ENCODE data around the gene HSBP1.

Gene HSBP1

DNA sequence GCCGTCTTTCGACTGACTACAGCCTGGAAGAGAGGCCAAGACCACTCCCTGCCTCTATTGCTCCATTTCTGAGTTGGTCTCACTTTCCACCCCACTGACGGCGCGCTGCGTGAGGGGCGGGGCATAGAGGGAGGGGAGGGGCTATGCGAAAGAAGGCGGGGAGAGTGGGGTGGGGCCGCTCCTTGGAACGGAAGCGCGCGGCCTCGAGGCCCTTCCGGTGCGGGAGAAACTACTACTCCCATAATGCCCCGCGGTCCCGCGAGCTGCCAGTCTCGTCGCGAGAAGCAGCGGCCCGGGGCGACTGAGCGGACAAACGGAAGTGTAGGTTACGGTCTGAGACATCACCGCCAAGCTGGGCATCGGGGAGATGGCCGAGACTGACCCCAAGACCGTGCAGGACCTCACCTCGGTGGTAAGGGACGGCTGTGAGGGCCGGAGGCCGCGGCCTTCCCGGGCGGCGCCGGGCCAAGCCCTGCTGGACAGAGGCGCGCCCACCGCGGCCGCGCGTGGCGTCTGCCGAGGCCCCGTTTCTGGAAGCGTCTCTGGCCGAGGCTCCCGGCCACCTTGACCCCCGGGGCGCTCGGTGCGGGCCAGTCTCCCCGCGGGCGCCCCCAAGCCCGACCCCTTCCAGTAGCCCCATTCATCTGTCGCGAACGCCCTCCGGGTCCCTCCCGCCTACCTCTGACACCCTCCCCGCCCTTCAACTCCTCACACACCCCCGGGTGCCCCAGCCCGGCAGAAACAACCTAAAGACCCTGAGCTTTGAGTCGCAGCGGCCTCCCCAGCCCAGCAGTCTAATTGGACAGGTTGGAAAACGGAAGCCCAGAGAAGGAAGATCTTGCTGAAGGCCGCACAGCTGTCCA, at the start of gene HSBP1:
HSBP1 (plus strand) TSS at position 269 of the 863 bp plus-strand sequence; CDS start at position 368, 99 bp downstream.
- DNase-seq = peak; percentile 96

DNA sequence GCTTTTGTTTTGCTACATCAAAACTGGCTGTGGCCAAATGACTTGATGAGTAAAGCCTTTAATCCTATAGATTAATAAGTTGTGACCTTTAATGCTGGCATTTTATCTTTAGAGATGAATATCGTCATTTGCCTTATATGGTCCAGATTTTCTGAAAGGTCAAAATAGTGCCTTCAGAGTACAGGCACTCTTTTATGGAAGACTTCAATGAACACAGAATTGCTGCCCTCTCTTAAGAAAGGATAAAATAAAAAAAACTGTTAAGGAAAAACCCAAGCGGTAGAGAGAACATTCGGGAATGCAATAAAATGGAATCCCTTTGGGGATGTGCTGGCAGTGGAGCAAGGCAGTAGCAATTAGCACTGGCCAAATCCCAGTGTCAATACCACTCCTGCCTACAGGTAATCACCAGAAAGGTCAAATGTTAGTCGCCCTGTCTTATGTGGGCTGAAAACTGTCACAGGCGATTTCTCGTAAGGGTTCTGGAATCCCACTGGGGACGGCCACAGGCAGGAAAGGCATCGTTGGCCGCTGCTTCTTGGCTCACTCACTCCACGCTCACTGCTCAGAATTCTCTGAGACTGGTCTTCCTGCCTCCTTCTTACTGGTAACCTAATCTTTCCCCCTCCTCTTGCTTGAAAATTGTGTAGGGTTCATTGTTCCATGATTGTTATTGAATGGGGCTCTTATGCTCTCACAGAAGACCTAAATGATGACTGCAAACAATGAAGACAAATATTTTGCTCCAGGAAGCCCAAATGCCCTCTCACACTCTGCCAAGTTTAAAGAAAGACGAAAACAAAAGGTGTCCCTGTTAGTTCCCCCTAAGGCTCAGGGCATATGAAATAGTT, 45.4 kb upstream of the HSBP1 start:
- no peak for DNase-seq

DNA sequence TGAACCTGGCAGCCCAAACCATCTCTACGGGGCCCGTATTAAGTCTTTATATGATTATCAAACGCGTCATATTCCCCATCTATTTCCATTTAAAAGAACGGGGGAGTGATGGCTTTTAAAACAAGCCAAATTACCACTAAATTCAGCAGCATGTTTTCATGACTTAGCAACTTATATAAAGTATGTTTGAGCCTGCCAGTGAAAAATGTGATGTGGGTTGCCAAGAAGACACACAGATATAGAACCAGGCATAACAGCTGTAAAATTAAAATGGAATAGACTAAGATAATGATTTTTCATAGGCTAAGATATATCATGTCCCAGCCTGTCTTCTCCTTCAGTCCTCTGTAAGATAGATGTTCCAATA, 44.8 kb upstream of the HSBP1 start:
- DNase-seq = no peak

DNA sequence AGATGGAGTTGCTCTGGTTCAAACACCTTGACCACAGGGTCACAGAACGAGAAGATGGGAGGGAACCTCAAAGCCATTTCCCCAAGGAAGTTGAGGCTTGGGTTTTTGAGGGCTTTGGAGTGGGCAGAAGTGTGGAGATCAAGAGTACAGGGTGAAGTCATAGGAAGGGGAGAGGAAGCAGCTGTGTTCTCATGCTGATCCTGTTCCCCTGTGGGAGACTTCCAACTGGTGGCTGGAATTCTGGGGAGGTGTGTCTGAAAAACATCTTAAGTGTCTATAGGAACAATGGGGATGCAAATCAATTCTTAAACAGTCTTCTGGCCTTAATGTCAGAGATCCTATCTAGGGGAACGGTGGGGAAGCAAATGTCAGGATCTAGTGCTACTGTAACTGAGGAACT, 38.8 kb upstream of the HSBP1 start:
- DNase-seq = no peak

DNA sequence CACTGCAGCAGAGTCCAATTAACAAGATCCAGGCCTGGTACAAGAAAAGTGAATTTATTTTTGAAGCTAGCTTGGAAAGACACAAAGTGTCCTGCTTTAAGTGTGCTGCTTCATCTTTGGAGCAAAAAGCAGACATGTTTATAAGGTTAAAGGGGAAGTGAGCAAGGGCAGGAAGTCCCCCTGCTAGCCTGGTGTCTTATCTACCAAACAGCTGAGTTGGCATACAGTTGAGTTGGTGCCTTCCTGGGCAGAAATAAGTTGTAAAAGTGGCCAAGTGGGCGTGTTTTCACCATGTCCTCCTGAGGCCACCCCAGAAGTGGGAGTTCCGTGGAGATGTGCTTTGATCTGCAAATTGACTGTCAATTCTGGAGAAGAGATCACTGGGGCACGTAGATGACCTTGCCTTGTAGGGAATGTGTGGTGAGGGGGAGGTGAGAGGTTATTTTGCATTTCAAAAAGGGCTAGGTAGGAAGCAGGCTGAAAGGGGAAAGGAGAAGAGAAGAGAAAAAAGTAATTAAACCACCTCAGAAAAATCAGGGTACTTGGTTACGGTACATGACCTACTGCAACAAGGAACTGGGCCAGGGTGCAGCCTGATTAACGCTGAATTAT, 38.3 kb upstream of the HSBP1 start:
- DNase-seq = no peak

DNA sequence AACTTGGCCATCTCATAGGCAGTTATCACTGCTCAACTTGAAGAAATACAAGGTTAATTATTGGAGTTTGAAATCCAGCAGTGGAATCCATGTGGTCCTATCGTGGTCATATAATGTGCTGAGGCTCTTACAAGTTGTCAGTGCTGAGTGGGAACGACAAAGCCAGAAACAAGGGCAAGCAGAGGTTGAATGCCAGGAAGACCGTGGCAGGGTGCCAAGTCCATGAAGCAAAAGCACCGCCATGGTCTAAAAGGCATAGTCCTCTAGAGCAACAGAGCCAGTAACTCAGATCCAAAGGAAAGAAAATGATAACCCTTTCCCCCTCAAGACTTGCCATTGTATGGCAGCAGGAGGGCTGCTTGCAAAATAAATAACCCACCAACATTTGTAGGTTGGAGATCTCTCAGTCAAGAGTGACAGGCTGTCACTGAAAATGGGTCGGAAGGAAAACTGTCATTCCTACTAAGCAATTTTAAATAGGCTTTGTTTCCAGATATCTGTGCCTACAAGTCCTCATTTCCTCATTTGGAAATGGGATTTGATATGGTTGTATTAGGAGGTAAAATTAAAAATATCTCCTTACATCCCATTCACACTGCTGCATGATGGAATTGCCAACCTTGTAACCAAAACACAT, 36.4 kb upstream of the HSBP1 start:
- DNase-seq = no peak

DNA sequence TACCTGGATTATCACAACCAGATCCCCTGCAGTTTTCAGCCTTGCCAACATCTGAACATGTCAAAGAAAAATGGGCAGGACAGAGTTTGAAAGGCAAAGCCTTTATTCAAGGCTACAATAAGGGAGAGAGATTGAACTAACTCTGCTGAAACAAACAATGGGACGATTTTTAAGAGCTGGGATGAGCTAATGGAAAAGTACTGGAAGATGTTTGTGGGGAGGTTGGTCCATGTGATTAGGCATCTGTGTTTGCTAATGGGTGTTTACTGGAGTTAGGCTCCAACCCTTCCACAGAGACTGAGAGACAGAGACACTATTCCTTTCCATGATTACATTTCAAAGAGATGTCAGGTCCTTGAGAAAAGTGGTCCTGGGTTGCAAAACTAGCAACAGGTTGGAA, 35.0 kb upstream of the HSBP1 start:
- no peak for DNase-seq

DNA sequence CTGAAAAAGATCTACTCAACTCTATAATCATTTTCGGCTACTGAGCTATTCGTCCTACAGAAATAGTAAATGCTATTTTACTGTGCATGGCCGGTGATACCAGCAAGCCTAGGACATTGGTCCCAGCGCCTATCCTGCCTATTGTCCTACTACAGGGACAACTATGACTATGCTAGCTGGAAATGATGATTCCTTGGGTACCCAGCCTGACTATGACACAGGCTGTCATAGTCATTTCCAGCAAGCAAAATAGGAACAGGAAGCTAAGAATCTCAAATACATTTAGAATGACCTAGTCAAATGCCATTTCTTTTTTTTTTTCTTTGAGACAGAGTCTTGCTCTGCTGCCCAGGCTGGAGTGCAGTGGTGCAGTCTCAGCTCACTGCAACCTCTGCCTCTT, 33.7 kb upstream of the HSBP1 start:
- DNase-seq = no peak

DNA sequence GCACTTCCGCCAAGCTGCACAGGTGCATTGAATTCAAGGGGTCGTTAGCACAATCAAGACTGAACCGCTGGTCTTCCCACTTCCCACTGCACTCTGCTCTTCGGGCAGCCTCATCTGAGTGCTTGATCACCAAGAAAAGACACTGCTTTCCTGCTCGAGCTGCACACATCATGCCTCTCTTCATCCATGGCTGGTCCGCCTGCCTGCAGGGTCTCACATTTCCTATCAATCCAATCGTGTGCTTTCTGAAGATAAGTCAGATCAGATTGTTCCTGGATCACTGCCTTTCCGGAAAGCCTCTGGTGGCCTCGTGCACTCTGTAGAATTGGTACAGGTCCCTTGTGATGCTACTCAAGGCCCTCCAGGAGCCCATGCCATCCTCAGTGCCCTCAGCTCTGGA, 30.8 kb upstream of the HSBP1 start:
- DNase-seq = no peak

DNA sequence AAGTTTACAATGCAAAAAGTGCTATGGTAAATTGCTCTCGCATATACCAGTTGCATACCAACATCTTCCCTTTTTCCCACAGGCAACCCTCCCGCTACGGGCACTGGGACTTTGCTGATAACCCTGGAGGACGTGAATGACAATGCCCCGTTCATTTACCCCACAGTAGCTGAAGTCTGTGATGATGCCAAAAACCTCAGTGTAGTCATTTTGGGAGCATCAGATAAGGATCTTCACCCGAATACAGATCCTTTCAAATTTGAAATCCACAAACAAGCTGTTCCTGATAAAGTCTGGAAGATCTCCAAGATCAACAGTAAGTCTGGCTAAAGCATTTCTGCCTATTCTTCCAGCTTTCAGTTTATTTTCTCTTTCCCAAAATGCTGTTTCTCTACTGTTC, 27.9 kb upstream of the HSBP1 start:
- DNase-seq = no peak

DNA sequence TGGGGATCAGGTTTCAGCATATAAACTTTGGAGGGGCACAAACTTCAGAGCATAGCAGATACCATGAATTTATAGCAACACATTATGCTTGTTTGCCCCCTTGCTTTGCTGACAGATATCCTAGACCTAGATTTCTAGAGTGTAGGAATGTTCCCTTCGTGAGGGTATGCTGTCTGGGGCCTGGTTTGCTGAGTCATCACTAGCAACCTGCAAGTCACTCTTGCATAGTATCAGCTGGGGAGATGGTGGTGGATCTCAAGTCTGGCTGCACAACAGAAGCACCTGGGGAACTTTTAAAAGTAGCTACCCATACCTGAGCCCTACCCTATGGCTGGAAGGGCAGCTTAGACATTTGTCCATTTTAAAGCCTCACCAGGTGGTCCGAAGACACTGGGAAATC, 22.3 kb upstream of the HSBP1 start:
- DNase-seq = no peak

DNA sequence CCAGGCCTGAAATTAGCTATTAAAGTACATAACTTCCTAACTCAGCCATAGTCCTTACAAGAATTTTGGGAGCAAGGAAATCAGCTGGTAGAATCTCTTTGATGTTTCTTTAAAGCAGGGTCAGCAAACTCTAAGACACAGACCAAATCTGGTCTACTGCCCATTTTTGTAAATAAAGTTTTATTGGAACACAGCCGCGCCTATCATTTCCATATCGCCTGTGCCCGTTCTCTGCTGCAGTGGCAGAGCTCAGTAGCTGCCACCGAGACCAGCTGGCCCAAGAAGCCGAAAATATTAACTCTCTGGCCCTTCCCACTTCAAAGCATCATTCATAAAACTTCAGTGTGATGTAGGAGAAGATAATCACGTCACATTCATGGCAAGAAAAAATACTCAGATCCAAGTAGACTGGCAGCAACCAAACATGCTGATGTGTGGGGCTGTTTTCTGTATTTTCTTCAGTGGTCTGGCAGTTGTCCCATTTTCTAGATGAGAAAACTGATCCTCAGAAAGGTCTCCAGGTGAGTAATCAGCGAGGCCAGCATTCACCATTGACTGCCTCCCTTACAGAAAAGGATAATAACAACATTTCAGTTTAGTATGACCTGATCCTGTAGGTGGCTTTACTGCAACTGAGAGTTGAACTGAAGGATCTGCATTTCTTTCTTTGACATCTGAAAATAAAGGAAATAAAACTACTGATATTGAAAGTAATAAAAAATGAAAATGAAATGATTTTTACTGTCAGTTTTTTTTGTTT, 18.0 kb upstream of the HSBP1 start:
- no peak for DNase-seq

DNA sequence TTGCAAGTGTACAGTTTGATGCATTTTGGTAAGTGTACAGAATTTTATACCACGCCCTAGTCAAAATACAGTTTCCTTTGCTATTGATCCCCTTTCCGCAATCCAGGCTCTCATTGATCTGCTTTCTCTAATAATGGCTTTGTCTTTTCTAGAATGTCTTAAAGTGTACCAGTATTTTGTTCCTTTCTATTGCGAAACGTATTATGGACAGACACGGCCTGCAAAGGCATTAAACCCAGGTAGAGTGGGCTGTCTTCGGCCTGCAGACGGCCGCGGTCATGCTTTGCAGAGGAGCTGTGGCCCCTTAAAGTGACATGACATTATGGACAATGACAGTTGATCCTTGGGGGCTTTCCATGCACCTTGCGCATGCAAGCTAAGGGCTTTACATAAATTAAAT, 15.9 kb upstream of the HSBP1 start:
- no peak for DNase-seq

DNA sequence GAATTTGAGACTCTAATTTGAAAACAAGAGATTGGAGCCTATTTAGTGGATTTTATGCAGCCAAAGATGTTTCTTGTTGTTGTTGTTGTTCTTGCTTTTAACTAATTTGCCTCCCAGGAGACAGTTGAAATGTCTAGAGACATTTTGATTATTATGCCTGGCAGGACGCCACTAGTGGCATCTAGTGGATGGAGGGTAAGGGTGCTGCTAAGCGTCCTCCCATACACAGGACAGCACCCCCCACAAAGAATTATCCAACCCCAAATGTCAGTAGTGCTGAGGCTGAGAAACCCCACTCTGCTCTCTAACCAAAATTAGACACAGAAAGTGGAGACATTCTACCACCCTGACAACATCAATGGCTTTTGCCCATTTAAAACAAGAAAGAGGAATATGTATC, 15.4 kb upstream of the HSBP1 start:
- DNase-seq = no peak

DNA sequence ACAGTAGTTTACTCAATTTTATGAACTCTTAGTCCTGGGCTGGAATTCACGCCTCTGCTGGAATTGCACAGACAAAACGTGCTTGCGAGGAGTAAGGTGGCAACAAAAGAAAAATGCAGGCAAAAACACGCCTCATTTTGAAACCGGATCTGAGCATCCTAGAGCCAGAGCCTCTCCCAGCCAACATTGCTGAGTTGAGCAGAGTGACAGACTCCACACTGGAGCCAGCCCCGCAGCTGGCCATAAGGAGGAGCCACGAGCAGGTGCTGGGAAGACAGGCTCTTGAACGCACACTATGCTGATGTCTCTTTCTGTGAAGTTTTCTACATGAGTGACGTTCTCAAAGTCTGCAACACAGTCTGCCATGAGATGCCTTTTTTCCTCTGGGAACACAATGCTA, 14.6 kb upstream of the HSBP1 start:
- no peak for DNase-seq

DNA sequence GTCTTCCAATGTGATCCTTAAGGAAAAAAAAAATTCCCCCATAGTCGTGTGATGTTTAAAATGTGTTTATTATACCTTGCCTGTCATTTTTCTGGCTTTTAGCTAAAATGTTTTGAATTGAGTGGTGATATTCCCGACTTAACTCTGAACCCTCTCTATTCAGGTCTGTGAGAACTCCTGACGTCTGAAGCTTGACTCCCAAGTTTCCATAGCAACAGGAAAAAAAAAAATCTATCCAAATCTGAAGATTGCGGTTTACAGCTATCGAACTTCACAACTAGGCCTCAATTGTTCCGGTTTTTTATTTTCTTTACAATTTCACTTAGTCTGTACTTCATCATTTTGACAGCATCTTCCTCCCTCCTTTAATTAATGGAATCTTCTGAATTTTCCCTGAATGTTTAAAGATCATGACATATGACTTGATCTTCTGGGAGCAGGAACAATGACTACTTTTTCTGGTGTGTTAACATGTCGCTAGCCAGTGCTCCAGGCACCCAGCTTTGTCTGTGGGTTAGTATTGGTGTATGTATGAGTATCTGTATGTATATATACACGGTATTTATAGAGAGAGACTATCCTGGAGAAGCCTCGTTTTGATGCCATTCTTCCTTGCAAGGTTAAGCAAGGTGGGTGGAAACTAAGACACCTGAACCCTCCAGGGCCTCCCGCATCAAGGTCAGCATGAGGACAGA, 12.8 kb upstream of the HSBP1 start:
- DNase-seq = no peak

DNA sequence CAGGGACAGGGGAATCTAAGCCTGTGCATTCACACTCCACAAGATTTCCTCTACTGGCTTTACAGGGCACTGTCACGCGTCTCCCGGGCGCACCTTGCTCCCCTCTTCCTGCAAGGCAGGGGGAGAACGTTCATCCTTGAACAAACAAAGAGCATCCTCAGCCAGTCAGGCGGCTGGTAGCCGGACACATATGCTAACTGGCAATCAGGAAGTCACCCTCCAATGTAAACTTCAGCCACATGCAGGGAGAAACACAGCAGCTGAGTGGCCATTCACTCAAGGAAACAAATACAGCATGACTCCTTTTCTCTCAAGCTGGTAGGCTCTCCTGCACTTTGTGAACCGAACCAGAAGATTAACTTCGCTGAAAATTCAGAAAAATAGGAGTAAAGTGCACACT, 10.8 kb upstream of the HSBP1 start:
- no peak for DNase-seq

DNA sequence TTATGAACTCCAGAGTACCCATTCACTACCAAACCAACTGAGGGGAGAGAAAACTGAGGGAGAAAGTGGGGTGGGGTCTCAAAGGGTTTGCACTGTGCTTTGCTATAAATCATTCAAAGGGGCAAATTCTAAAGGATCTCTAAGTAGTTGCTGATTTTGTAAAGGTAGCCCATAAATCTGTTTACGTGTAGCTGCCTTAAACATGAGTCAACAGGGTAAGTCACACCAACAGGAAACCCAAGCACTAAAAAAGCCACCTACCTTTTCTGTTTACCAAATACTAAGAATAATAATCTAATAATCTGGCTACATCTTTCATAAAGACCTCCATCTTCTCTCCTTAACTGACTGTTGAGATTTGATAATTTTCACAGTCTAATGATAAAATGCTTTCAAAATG, 8.4 kb upstream of the HSBP1 start:
- DNase-seq = no peak

DNA sequence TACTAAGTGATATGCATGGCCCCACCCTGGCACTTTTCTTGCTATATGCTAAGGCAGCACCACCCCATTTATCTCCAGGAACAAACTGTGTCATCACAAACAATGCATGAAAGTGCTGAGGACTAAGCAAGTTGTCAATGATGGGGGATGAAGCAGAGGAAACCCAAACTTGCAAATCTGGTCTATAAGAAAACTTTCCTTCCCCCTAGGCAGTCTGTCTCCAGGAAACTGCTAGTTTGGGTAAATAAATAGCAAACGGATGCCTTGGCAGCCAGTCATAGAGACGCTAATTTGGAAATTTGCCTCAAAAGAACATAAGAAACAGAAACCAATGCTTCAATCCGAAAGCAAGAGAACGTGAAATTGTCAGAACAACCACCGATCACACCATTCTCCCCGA, 5.6 kb upstream of the HSBP1 start:
- no peak for DNase-seq

DNA sequence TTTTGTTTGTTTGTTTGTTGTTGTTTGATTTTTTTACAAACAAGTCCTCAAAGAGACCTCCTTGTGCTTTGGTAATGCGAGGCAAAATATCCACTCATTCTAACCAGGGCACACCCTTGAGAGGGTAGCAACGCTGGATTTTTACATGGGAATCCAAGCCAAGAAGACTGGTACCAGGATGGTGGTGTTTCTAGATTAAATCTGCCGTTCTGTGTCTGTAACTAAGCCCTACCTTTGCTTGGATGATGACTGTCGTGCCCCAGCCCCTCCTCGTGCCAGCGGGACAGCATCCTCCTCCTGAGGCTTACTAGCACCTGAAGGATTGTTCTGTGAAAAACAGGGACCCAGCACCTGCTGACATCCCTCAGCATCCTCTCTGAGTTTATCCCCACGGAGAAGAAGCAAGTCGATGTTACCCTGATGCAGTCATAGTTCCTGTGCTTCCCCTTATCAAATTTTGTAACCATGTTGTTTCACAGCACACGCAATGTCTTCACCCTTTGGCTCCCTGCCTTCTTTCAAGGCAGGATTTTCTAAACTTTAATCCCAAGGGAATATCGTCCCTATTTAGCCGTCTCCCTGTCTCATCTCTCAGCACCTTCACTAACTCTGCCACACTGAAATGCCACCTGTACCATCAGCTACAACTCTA, 5.1 kb upstream of the HSBP1 start:
- DNase-seq = no peak

DNA sequence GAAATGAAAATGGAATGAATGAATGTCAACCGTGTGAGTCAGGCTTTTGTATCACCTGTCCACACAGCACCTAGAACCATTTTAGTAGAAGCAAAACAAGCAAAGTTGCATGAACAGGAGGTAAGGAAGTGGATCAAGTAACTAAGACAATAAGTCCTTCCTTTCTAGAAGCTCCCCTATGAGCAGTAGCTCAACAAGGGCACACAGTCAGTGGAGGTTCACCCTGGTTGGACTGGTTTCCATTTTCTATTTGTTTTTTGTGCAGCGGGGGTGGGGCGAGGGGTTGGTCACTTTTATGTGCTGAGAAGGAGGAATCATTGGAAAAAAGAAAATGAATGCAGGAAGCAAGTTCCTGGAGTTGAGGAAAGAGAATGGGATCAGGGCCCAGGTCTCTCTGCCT, 4.0 kb upstream of the HSBP1 start:
- no peak for DNase-seq

Data from activated CD8-positive, alpha-beta memory T cell treated with anti-CD3 and anti-CD28 coated beads for 24 hours (primary cell).